DND-41 (cell line): ENCODE data around the gene RGL4.

Experiments
- EZH2 ChIP-seq: IDR thresholded peaks from 3 replicates; pipeline ENCODE4 v1.6.1; 2012; ENCODE audit warnings: borderline replicate concordance, low read depth, mild to moderate bottlenecking, moderate library complexity, low read length, inconsistent platforms; ENCODE audit not compliant: severe bottlenecking
- TF ChIP-seq, protein P1 (sequence below): IDR thresholded peaks from 2 replicates; pipeline ENCODE4 v1.5.1; 2012; ENCODE audit warnings: borderline replicate concordance, low read length, moderate library complexity, mild to moderate bottlenecking; ENCODE audit not compliant: poor library complexity, severe bottlenecking; ENCODE audit errors: extremely low read depth

DNA sequence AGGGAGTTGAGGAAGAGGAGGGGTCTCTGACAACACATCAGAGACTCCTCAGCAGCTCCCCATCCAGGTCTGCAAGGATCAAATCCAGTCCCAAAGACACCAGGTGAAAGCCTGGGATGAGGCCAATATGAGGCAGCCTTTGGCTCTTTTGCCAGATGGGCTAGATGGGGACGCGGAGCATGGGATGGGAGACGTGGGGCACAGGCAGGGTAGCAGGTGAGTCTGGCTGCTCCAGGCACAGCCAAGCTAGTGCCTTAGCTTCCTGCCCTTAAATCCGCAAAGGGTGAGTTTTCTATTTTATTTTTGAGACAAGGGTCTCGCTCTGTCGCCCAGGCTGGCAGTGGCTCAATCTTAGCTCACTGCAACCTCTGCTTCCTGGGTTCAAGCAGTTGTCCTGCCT lies 39.1 kb upstream of the RGL4 start:
- TF ChIP-seq, protein P1, sequence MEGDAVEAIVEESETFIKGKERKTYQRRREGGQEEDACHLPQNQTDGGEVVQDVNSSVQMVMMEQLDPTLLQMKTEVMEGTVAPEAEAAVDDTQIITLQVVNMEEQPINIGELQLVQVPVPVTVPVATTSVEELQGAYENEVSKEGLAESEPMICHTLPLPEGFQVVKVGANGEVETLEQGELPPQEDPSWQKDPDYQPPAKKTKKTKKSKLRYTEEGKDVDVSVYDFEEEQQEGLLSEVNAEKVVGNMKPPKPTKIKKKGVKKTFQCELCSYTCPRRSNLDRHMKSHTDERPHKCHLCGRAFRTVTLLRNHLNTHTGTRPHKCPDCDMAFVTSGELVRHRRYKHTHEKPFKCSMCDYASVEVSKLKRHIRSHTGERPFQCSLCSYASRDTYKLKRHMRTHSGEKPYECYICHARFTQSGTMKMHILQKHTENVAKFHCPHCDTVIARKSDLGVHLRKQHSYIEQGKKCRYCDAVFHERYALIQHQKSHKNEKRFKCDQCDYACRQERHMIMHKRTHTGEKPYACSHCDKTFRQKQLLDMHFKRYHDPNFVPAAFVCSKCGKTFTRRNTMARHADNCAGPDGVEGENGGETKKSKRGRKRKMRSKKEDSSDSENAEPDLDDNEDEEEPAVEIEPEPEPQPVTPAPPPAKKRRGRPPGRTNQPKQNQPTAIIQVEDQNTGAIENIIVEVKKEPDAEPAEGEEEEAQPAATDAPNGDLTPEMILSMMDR, result no peak
- TF ChIP-seq EZH2, result no peak
